Right atrium auricular region (tissue), 2 donors: ENCODE results near the gene NTN4. TPM values are rescaled to one million over a fixed set of nuclear protein-coding genes. Genes with fewer than 3 reads are reported as not detected.
"Not testable (repeated sequence)": the region's sequence is repeated elsewhere in the genome, so short reads cannot be mapped to it uniquely, and the experiment has no call there.

Experiments
- DNase-seq: peaks from one replicate; pipeline ENCODE4 v3.0.0-alpha.2; 2019; ENCODE audit warnings: low spot score
- H3K27ac ChIP-seq, 2 donors: fragments of 200-600 bp; sonication (generic); 1 replicate in 1 of 2; 2 replicates in 1 of 2; pipeline ENCODE4 v1.5.1; 2016 to 2019
- H3K27me3 ChIP-seq, 2 donors: fragments of 200-600 bp; sonication (generic); one replicate each; pipeline versions ENCODE4 v1.5.1 to v1.6.0; 2017 to 2019
- H3K36me3 ChIP-seq: fragments of 200-600 bp; sonication (generic); one replicate; pipeline ENCODE4 v1.5.1; 2016
- H3K4me1 ChIP-seq, 2 donors: fragments of 200-600 bp; sonication (generic); one replicate each; pipeline versions ENCODE4 v1.5.1 to v1.6.0; 2017 to 2019
- H3K4me3 ChIP-seq, 2 donors: fragments of 200-600 bp; sonication (generic); 1 replicate in 1 of 2; 2 replicates in 1 of 2; pipeline ENCODE4 v1.5.1; 2017 to 2019; ENCODE audit warnings: mild to moderate bottlenecking in 1 of 2, moderate library complexity in 1 of 2
- H3K9me3 ChIP-seq, 2 donors: fragments of 200-600 bp; sonication (generic); one replicate each; pipeline ENCODE4 v1.5.1; 2019
- CTCF ChIP-seq, 2 donors: fragments of 200-600 bp; sonication (generic); IDR thresholded peaks; one replicate each; pipeline ENCODE4 v1.5.1; 2019; ENCODE audit warnings: antibody characterized with exemption in 2 of 2
- total RNA-seq, 2 donors: library from RNA; depleted of rRNA; stranded (reverse); fragments of >200 nt; gene quantifications; one replicate each; pipeline ENCODE4 v1.1.0, GENCODE V29; 2016

NTN4 gene
- total RNA-seq, 2 donors from 2014 or later, result 69.0 to 85.3 TPM

GRCh38 chr12:95789126-95790032, 1.2 kb downstream of the NTN4 start:
- no peak for TF ChIP-seq CTCF (IDR thresholded peaks at IDR 0.05)
- peak overlapping the region; percentile 89 to 93 for H3K27ac ChIP-seq
- peaks cover 0 to 56% of the 10 kb centered on the region in 2 donors for H3K4me1 ChIP-seq
- DNase-seq, result no peak
- no peaks in the 10 kb centered on the region for H3K9me3 ChIP-seq
- peak overlapping the region; percentile 86 to 90 for H3K4me3 ChIP-seq
- H3K27me3 ChIP-seq, result no peaks in the 10 kb centered on the region
- peaks cover 6% of the 10 kb centered on the region for H3K36me3 ChIP-seq

GRCh38 chr12:95788637-95789036, 1.9 kb downstream of the NTN4 start:
- peaks cover 0 to 61% of the 10 kb centered on the region in 2 donors for H3K4me1 ChIP-seq

GRCh38 chr12:95787274-95787818, 3.2 kb downstream of the NTN4 start:
- H3K9me3 ChIP-seq, result no peaks in the 10 kb centered on the region
- H3K36me3 ChIP-seq, result peaks cover 6% of the 10 kb centered on the region
- H3K4me3 ChIP-seq, result no peak overlapping the region
- H3K4me1 ChIP-seq, result peaks cover 0 to 66% of the 10 kb centered on the region in 2 donors
- H3K27me3 ChIP-seq, result no peaks in the 10 kb centered on the region
- no peak for DNase-seq
- TF ChIP-seq CTCF (IDR thresholded peaks at IDR 0.05), result no peak
- no peak overlapping the region for H3K27ac ChIP-seq

More at GRCh38 chr12:95788637-95789036, 1.9 kb downstream of the NTN4 start:
- Histone ChIP-seq H3K9me3 (no peaks in the 10 kb centered on the region), H3K27me3 (no peaks in the 10 kb centered on the region), H3K4me3 (peak overlapping the region in 1 of 2 donors; percentile 86), H3K36me3 (peaks cover 6% of the 10 kb centered on the region), H3K27ac (no peak overlapping the region)
- DNase-seq, result no peak
- no peak for TF ChIP-seq CTCF (IDR thresholded peaks at IDR 0.05)

GRCh38 chr12:95784915-95785314, 5.6 kb downstream of the NTN4 start:
- Histone ChIP-seq H3K4me3 (no peak overlapping the region), H3K27ac (no peak overlapping the region), H3K27me3 (no peaks in the 10 kb centered on the region), H3K9me3 (no peaks in the 10 kb centered on the region), H3K36me3 (peaks cover 6% of the 10 kb centered on the region), H3K4me1 (peaks cover 0 to 64% of the 10 kb centered on the region in 2 donors)
- DNase-seq, result no peak
- no peak for TF ChIP-seq CTCF (IDR thresholded peaks at IDR 0.05)

GRCh38 chr12:95784286-95784685, 6.3 kb downstream of the NTN4 start:
- H3K36me3 ChIP-seq, result peaks cover 6% of the 10 kb centered on the region
- no peaks in the 10 kb centered on the region for H3K27me3 ChIP-seq
- no peak overlapping the region for H3K4me3 ChIP-seq
- no peak overlapping the region for H3K27ac ChIP-seq
- H3K4me1 ChIP-seq, result peaks cover 0 to 60% of the 10 kb centered on the region in 2 donors
- TF ChIP-seq CTCF (IDR thresholded peaks at IDR 0.05), result no peak
- no peaks in the 10 kb centered on the region for H3K9me3 ChIP-seq
- DNase-seq, result no peak

GRCh38 chr12:95775466-95775865, 15.1 kb downstream of the NTN4 start:
- not testable (repeated sequence) for H3K27me3 ChIP-seq, H3K9me3 ChIP-seq, H3K36me3 ChIP-seq, DNase-seq, H3K27ac ChIP-seq, H3K4me1 ChIP-seq, H3K4me3 ChIP-seq
